ENCODE data around the gene DIAPH3. TPM values are rescaled to one million over a fixed set of nuclear protein-coding genes. Genes with fewer than 3 reads are reported as not detected.

DIAPH3 gene
- total RNA-seq, 5 donors from 2014 or later (not counting 1 experiment from before 2014, with no cell fraction given), result 0.14 to 0.45 (median 0.30) TPM

- Mint-ChIP-seq H3K9me3 (no peaks in the 10 kb centered on the region), H3K27me3 (no peaks in the 10 kb centered on the region), H3K27ac (no peak overlapping the region), H3K4me1 (no peaks in the 10 kb centered on the region), H3K4me3 (no peak overlapping the region), H3K36me3 (no peaks in the 10 kb centered on the region)
- DNase-seq (no peak), ATAC-seq (replicated peaks in 1 of 4) (no peak)
- Histone ChIP-seq H3K9me3 (no peaks in the 10 kb centered on the region), H3K36me3 (ENCODE audit: control insufficient read depth in 2 of 2, extremely low read depth in 1 of 2, insufficient read depth in 1 of 2, low read length in 1 of 2) (no peaks in the 10 kb centered on the region), H3K4me1 (ENCODE audit: control insufficient read depth in 1 of 2, extremely low read depth in 1 of 2, insufficient read depth in 2 of 2, low read length in 2 of 2) (no peaks in the 10 kb centered on the region), H3K27me3 (replicated peaks in 1 of 2; ENCODE audit: control insufficient read depth in 2 of 2, extremely low read depth in 1 of 2, insufficient read depth in 2 of 2, low read length in 1 of 2) (no peaks in the 10 kb centered on the region), H3K27ac (ENCODE audit: low read length) (no peak overlapping the region), H3K4me3 (ENCODE audit: control insufficient read depth in 1 of 2, extremely low read depth in 1 of 2, low read length in 1 of 2) (no peak overlapping the region)
- no CpG with 5 or more reads among the region's 2 CpGs for WGBS (ENCODE audit: insufficient coverage)
- ChIA-PET CTCF (no interaction called here), POLR2A (no interaction called here)
Observed at GRCh38 chr13:59790626-59791025, 373.1 kb downstream of the DIAPH3 start.

DNA sequence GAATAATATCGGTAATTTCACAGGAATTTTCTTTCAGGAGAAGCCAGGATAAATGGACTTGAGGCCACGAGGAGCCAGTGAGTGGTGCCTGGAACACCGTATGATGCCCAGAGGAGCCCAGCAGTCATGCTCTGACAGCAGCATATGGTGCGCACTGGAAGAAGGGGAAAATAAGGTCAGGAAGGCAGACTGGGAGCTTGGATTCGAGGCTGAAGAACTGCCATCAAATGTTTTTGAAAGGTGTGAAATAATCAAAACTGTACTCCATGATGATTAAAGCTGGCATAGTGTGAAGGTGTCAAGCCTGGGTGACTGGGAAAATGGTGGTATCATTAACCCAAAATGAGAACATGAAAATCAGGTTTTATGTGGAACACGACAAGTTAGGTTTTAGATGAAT is 374.2 kb downstream of the DIAPH3 start:
- DNase-seq (no peak), ATAC-seq (replicated peaks in 1 of 4) (no peak)
- Mint-ChIP-seq H3K4me3 (no peak overlapping the region), H3K27me3 (no peaks in the 10 kb centered on the region), H3K4me1 (no peaks in the 10 kb centered on the region), H3K9me3 (no peaks in the 10 kb centered on the region), H3K36me3 (no peaks in the 10 kb centered on the region), H3K27ac (no peak overlapping the region)
- ChIA-PET POLR2A (no interaction called here), CTCF (no interaction called here)
- 91% methylated on average over 5 of the region's 6 CpGs for WGBS (ENCODE audit: insufficient coverage)
- Histone ChIP-seq H3K4me1 (ENCODE audit: control insufficient read depth in 1 of 2, extremely low read depth in 1 of 2, insufficient read depth in 2 of 2, low read length in 2 of 2) (no peaks in the 10 kb centered on the region), H3K9me3 (no peaks in the 10 kb centered on the region), H3K36me3 (ENCODE audit: control insufficient read depth in 2 of 2, extremely low read depth in 1 of 2, insufficient read depth in 1 of 2, low read length in 1 of 2) (no peaks in the 10 kb centered on the region), H3K4me3 (ENCODE audit: control insufficient read depth in 1 of 2, extremely low read depth in 1 of 2, low read length in 1 of 2) (no peak overlapping the region), H3K27ac (ENCODE audit: low read length) (no peak overlapping the region), H3K27me3 (replicated peaks in 1 of 2; ENCODE audit: control insufficient read depth in 2 of 2, extremely low read depth in 1 of 2, insufficient read depth in 2 of 2, low read length in 1 of 2) (no peaks in the 10 kb centered on the region)

- no peak overlapping the region for H3K4me3 Mint-ChIP-seq
- Histone ChIP-seq H3K4me1 (ENCODE audit: control insufficient read depth in 1 of 2, extremely low read depth in 1 of 2, insufficient read depth in 2 of 2, low read length in 2 of 2) (no peaks in the 10 kb centered on the region), H3K27me3 (replicated peaks in 1 of 2; ENCODE audit: control insufficient read depth in 2 of 2, extremely low read depth in 1 of 2, insufficient read depth in 2 of 2, low read length in 1 of 2) (no peaks in the 10 kb centered on the region), H3K4me3 (ENCODE audit: control insufficient read depth in 1 of 2, extremely low read depth in 1 of 2, low read length in 1 of 2) (no peak overlapping the region), H3K36me3 (ENCODE audit: control insufficient read depth in 2 of 2, extremely low read depth in 1 of 2, insufficient read depth in 1 of 2, low read length in 1 of 2) (no peaks in the 10 kb centered on the region), H3K27ac (ENCODE audit: low read length) (no peak overlapping the region), H3K9me3 (no peaks in the 10 kb centered on the region)
- no peaks in the 10 kb centered on the region for H3K36me3 Mint-ChIP-seq
- H3K9me3 Mint-ChIP-seq, result no peaks in the 10 kb centered on the region
- no peak for ATAC-seq (replicated peaks in 1 of 4)
- H3K27ac Mint-ChIP-seq, result no peak overlapping the region
- CTCF ChIA-PET, result no interaction called here
- POLR2A ChIA-PET, result no interaction called here
- DNase-seq, result no peak
- no peaks in the 10 kb centered on the region for H3K4me1 Mint-ChIP-seq
- H3K27me3 Mint-ChIP-seq, result no peaks in the 10 kb centered on the region
Observed at GRCh38 chr13:59787679-59788078, 376.0 kb downstream of the DIAPH3 start.

DNA sequence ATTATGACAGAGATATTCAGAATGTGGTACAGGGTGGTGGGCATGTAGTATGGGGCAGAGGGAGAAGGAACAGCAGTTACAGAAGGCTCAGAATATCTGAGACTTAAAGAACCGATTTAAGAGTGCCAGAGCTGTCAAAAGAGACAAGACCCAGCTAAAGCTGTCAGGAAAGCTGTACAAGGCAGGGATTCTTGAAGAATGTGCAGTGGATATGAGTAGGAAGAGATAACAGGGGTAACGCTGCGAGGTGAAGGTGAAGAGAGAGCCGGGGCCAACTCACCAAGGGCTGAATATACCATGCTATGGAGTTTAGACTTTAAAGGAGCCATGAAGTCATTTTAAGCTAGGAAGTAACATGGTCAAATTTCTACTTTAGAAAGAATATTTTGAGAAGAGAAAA is 381.0 kb downstream of the DIAPH3 start:
- ChIA-PET CTCF (no interaction called here), POLR2A (no interaction called here)
- ATAC-seq (replicated peaks in 1 of 4) (no peak), DNase-seq (no peak)
- no peaks in the 10 kb centered on the region for H3K36me3 ChIP-seq (ENCODE audit: control insufficient read depth in 2 of 2, extremely low read depth in 1 of 2, insufficient read depth in 1 of 2, low read length in 1 of 2)
- Mint-ChIP-seq H3K4me3 (no peak overlapping the region), H3K36me3 (no peaks in the 10 kb centered on the region), H3K9me3 (no peaks in the 10 kb centered on the region), H3K27ac (no peak overlapping the region), H3K4me1 (no peaks in the 10 kb centered on the region), H3K27me3 (no peaks in the 10 kb centered on the region)
- H3K4me3 ChIP-seq (ENCODE audit: control insufficient read depth in 1 of 2, extremely low read depth in 1 of 2, low read length in 1 of 2), result no peak overlapping the region
- H3K27me3 ChIP-seq (replicated peaks in 1 of 2; ENCODE audit: control insufficient read depth in 2 of 2, extremely low read depth in 1 of 2, insufficient read depth in 2 of 2, low read length in 1 of 2), result no peaks in the 10 kb centered on the region
- no peaks in the 10 kb centered on the region for H3K4me1 ChIP-seq (ENCODE audit: control insufficient read depth in 1 of 2, extremely low read depth in 1 of 2, insufficient read depth in 2 of 2, low read length in 2 of 2)
- H3K9me3 ChIP-seq, result no peaks in the 10 kb centered on the region
- H3K27ac ChIP-seq (ENCODE audit: low read length), result no peak overlapping the region
- WGBS (ENCODE audit: insufficient coverage), result 93% methylated on average over 3 of the region's 4 CpGs

- Mint-ChIP-seq H3K9me3 (no peaks in the 10 kb centered on the region), H3K27me3 (no peaks in the 10 kb centered on the region), H3K4me1 (no peaks in the 10 kb centered on the region), H3K4me3 (no peak overlapping the region), H3K36me3 (no peaks in the 10 kb centered on the region), H3K27ac (no peak overlapping the region)
- no peak overlapping the region for H3K27ac ChIP-seq (ENCODE audit: low read length)
- H3K36me3 ChIP-seq (ENCODE audit: control insufficient read depth in 2 of 2, extremely low read depth in 1 of 2, insufficient read depth in 1 of 2, low read length in 1 of 2), result no peaks in the 10 kb centered on the region
- ChIA-PET POLR2A (no interaction called here), CTCF (no interaction called here)
- no CpG with 5 or more reads among the region's 2 CpGs for WGBS (ENCODE audit: insufficient coverage)
- no peaks in the 10 kb centered on the region for H3K9me3 ChIP-seq
- DNase-seq (no peak), ATAC-seq (replicated peaks in 1 of 4) (no peak)
- no peaks in the 10 kb centered on the region for H3K4me1 ChIP-seq (ENCODE audit: control insufficient read depth in 1 of 2, extremely low read depth in 1 of 2, insufficient read depth in 2 of 2, low read length in 2 of 2)
- no peak overlapping the region for H3K4me3 ChIP-seq (ENCODE audit: control insufficient read depth in 1 of 2, extremely low read depth in 1 of 2, low read length in 1 of 2)
- H3K27me3 ChIP-seq (replicated peaks in 1 of 2; ENCODE audit: control insufficient read depth in 2 of 2, extremely low read depth in 1 of 2, insufficient read depth in 2 of 2, low read length in 1 of 2), result no peaks in the 10 kb centered on the region
Observed at GRCh38 chr13:59780058-59780457, 383.7 kb downstream of the DIAPH3 start.

DNA sequence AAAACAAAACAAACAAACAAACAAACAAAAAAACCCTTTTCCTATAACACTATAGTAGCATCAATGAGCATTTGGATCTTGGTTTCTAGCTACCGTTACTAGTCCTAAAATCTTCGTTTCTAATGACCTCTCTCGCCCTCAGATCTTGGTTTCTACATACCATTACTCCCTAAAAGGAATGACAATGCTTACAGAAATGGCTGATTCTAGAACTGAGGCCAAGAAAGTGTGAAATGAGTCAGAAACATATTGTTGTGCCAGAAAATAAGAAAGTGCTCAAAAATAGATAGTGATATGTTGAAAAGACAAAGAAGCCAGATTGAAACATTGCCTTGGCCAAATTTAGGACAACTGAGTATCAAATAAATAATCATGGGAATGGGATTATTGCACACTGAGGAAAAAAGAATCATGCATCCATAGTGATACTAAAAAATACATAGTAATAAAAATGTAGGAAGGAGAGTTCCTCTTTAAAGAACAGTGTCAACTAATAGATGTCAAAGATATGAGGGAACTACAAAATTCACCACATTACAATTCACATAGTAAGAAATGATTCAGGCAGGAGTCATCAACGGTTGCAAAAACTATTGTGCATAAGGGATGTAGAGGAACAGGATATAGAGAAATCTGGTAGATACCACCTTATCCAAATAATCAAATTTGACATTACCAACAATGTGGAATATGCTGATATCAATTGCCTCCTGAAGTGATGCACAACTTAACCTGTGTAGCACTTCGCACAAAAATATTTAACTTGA is 386.6 kb downstream of the DIAPH3 start:
- ChIA-PET POLR2A (no interaction called here), CTCF (no interaction called here)
- WGBS (ENCODE audit: insufficient coverage), result 83% methylated on average over 3 of the region's 5 CpGs
- no peaks in the 10 kb centered on the region for H3K27me3 ChIP-seq (replicated peaks in 1 of 2; ENCODE audit: control insufficient read depth in 2 of 2, extremely low read depth in 1 of 2, insufficient read depth in 2 of 2, low read length in 1 of 2)
- no peak for ATAC-seq (replicated peaks in 1 of 4)
- no peaks in the 10 kb centered on the region for H3K4me1 Mint-ChIP-seq
- H3K36me3 ChIP-seq (ENCODE audit: control insufficient read depth in 2 of 2, extremely low read depth in 1 of 2, insufficient read depth in 1 of 2, low read length in 1 of 2), result no peaks in the 10 kb centered on the region
- no peaks in the 10 kb centered on the region for H3K9me3 Mint-ChIP-seq
- no peak for DNase-seq
- no peaks in the 10 kb centered on the region for H3K27me3 Mint-ChIP-seq
- H3K4me1 ChIP-seq (ENCODE audit: control insufficient read depth in 1 of 2, extremely low read depth in 1 of 2, insufficient read depth in 2 of 2, low read length in 2 of 2), result no peaks in the 10 kb centered on the region
- H3K4me3 Mint-ChIP-seq, result no peak overlapping the region
- H3K36me3 Mint-ChIP-seq, result no peaks in the 10 kb centered on the region
- no peak overlapping the region for H3K4me3 ChIP-seq (ENCODE audit: control insufficient read depth in 1 of 2, extremely low read depth in 1 of 2, low read length in 1 of 2)
- no peaks in the 10 kb centered on the region for H3K9me3 ChIP-seq
- H3K27ac Mint-ChIP-seq, result no peak overlapping the region
- H3K27ac ChIP-seq (ENCODE audit: low read length), result no peak overlapping the region

DNA sequence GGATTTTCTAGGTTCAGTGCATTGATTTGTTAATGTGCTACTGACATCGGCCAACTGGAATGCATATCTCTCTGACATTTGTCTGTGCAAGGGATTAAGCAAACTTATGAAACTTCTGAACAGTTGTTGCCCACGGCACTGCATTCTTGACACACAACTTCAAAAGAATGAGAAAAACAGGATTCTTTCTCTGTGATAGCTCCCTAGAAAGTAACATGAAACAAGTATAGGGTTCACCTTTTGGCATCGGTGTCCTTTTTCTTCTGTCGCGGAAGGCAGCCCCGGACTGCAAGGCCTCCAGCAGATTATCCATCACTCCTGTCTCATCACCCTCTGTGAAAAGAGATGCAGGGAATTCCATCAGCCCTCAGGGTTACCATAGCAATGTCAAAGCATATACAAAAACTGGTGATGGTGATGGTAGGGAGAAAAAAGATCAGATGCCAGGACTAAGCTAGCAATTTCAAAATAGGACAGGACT is 389.2 kb downstream of the DIAPH3 start:
- CTCF ChIA-PET, result interaction anchor here in 1 of 2 donors (0.6 kb wide), 1 partner anchor 10 kb away, joined by 3 read pairs; no protein-coding TSS in a partner anchor
- POLR2A ChIA-PET, result no interaction called here
- no peaks in the 10 kb centered on the region for H3K4me1 ChIP-seq (ENCODE audit: control insufficient read depth in 1 of 2, extremely low read depth in 1 of 2, insufficient read depth in 2 of 2, low read length in 2 of 2)
- Mint-ChIP-seq H3K4me3 (no peak overlapping the region), H3K27me3 (no peaks in the 10 kb centered on the region), H3K36me3 (no peaks in the 10 kb centered on the region), H3K4me1 (no peaks in the 10 kb centered on the region), H3K27ac (no peak overlapping the region), H3K9me3 (no peaks in the 10 kb centered on the region)
- ATAC-seq (replicated peaks in 1 of 4), result no peak
- H3K27ac ChIP-seq (ENCODE audit: low read length), result no peak overlapping the region
- no peak for DNase-seq
- H3K9me3 ChIP-seq, result no peaks in the 10 kb centered on the region
- H3K27me3 ChIP-seq (replicated peaks in 1 of 2; ENCODE audit: control insufficient read depth in 2 of 2, extremely low read depth in 1 of 2, insufficient read depth in 2 of 2, low read length in 1 of 2), result no peaks in the 10 kb centered on the region
- WGBS (ENCODE audit: insufficient coverage), result 90% methylated on average over 2 of the region's 6 CpGs
- no peaks in the 10 kb centered on the region for H3K36me3 ChIP-seq (ENCODE audit: control insufficient read depth in 2 of 2, extremely low read depth in 1 of 2, insufficient read depth in 1 of 2, low read length in 1 of 2)
- H3K4me3 ChIP-seq (ENCODE audit: control insufficient read depth in 1 of 2, extremely low read depth in 1 of 2, low read length in 1 of 2), result no peak overlapping the region
